ENCODE results near the gene SIN3B.

Gene SIN3B

DNA sequence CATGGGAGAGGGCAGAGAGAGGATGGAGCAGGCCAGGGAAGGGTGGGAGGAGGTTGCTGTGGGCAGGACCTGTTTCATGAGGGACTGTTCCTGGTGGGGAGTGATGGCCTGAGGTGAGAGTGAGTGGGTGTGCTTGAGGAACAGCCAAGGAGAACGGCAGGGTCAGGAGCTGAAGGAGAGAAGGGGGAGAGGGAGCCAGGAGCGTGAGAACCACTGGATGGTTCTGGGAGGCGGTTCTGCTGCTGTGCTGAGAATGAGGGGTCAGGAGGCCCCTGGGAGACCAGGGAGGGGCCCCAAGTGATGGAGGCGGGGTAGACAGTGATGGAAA is 7.8 kb downstream of the SIN3B start:
- Mint-ChIP-seq H3K27me3 (ENCODE audit: low read depth, poor library complexity) (no peaks in the 10 kb centered on the region), H3K36me3 (ENCODE audit: low read depth) (peaks cover 75% of the 10 kb centered on the region), H3K4me1 (peaks cover 29% of the 10 kb centered on the region), H3K27ac (peak overlapping the region; percentile 78), H3K9me3 (no peaks in the 10 kb centered on the region), H3K4me3 (peak overlapping the region; percentile 3)
- no peak for DNase-seq
- no peak for TF ChIP-seq CTCF (IDR thresholded peaks at IDR 0.05)

- H3K4me1 Mint-ChIP-seq = peaks cover 40% of the 10 kb centered on the region
- no peak overlapping the region for H3K4me3 Mint-ChIP-seq
- no peak for DNase-seq
- H3K36me3 Mint-ChIP-seq (ENCODE audit: low read depth) = peaks cover 82% of the 10 kb centered on the region
- no peak for TF ChIP-seq CTCF (IDR thresholded peaks at IDR 0.05)
- no peak overlapping the region for H3K27ac Mint-ChIP-seq
- H3K9me3 Mint-ChIP-seq = no peaks in the 10 kb centered on the region
- no peaks in the 10 kb centered on the region for H3K27me3 Mint-ChIP-seq (ENCODE audit: low read depth, poor library complexity)
Measured at GRCh38 chr19:16841391-16841926, 12.3 kb downstream of the SIN3B start.

DNA sequence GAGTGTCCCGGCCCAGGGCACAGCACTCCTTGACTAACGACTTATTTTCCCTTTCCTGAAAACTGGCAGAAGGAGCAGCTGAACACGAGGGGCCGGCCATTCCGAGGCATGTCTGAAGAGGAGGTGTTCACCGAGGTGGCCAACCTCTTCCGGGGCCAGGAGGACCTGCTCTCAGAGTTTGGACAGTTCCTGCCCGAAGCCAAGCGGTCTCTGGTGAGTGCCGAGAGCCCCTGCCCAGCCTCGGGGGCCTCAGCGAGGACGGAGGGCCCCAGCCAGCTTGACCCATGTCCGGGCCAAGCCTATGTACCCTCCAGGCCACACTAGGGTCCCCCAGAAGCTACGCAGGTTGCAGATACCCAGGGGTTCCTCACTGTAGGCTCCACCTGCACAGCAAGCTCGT is 17.7 kb downstream of the SIN3B start:
- no peaks in the 10 kb centered on the region for H3K27me3 Mint-ChIP-seq (ENCODE audit: low read depth, poor library complexity)
- no peaks in the 10 kb centered on the region for H3K9me3 Mint-ChIP-seq
- TF ChIP-seq CTCF (IDR thresholded peaks at IDR 0.05) = no peak
- no peak overlapping the region for H3K4me3 Mint-ChIP-seq
- peaks cover 78% of the 10 kb centered on the region for H3K36me3 Mint-ChIP-seq (ENCODE audit: low read depth)
- DNase-seq = no peak
- peaks cover 18% of the 10 kb centered on the region for H3K4me1 Mint-ChIP-seq
- H3K27ac Mint-ChIP-seq = no peak overlapping the region

GRCh38 chr19:16847430-16847829 is 18.2 kb downstream of the SIN3B start:
- DNase-seq = no peak
- Mint-ChIP-seq H3K27me3 (ENCODE audit: low read depth, poor library complexity) (no peaks in the 10 kb centered on the region), H3K36me3 (ENCODE audit: low read depth) (peaks cover 82% of the 10 kb centered on the region), H3K27ac (peak overlapping the region; percentile 64), H3K4me1 (peaks cover 18% of the 10 kb centered on the region), H3K4me3 (no peak overlapping the region), H3K9me3 (no peaks in the 10 kb centered on the region)
- no peak for TF ChIP-seq CTCF (IDR thresholded peaks at IDR 0.05)

DNA sequence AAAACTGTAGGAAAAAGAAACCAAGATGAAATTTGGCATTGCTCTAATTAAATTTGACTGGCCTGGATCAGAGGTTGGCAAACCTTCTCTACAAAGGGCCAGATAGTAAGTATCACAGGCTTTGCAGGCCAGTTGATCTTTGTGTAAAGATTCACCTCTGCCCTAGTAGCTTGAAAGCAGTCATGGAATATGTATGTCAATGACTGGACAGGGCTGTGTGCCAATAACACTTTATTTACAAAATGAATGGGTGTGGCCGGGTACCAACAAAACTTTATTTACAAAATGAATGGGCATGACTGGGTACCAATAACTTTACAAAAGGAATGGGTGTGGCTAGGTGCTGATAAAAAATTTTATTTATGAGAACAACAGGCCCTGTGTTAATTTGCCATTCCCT is 20.0 kb downstream of the SIN3B start:
- H3K4me3 Mint-ChIP-seq = no peak overlapping the region
- no peak overlapping the region for H3K27ac Mint-ChIP-seq
- no peak for DNase-seq
- peaks cover 77% of the 10 kb centered on the region for H3K36me3 Mint-ChIP-seq (ENCODE audit: low read depth)
- no peaks in the 10 kb centered on the region for H3K27me3 Mint-ChIP-seq (ENCODE audit: low read depth, poor library complexity)
- H3K4me1 Mint-ChIP-seq = peaks cover 12% of the 10 kb centered on the region
- H3K9me3 Mint-ChIP-seq = no peaks in the 10 kb centered on the region
- TF ChIP-seq CTCF (IDR thresholded peaks at IDR 0.05) = no peak

DNA sequence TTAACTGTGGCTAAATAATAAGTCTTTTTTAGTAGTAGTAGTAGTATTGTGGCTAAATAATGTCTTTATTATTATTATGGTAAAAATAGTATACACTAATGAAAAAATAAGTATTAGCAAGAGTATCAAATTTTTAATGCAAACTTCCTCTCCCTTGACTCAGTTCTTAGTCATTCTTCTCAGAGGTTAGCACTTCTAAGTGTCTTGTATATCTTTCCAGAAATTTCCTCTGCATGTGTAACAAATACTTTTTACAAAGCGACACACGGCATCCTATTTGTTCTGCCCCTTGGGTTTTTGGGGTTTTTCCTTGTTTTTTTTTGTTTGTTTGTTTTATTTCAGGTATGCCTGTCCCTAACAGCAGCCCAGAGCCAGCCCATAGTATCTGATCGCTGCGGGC is 20.9 kb downstream of the SIN3B start:
- Mint-ChIP-seq H3K4me3 (no peak overlapping the region), H3K27ac (no peak overlapping the region), H3K36me3 (ENCODE audit: low read depth) (peaks cover 77% of the 10 kb centered on the region), H3K4me1 (peaks cover 2% of the 10 kb centered on the region), H3K9me3 (no peaks in the 10 kb centered on the region), H3K27me3 (ENCODE audit: low read depth, poor library complexity) (no peaks in the 10 kb centered on the region)
- DNase-seq = no peak
- TF ChIP-seq CTCF (IDR thresholded peaks at IDR 0.05) = no peak
